Activated CD8-positive, alpha-beta memory T cell treated with anti-CD3 and anti-CD28 coated beads for 48 hours (primary cell): Measurements from ENCODE around the gene TTC33.

Experiments used
- DNase-seq, 3 experiments: peaks; one replicate each; pipeline ENCODE4 v3.0.0-alpha.2; 2020; ENCODE audit warnings: low read depth in 2 of 3, low spot score in 2 of 3

Gene TTC33

DNA sequence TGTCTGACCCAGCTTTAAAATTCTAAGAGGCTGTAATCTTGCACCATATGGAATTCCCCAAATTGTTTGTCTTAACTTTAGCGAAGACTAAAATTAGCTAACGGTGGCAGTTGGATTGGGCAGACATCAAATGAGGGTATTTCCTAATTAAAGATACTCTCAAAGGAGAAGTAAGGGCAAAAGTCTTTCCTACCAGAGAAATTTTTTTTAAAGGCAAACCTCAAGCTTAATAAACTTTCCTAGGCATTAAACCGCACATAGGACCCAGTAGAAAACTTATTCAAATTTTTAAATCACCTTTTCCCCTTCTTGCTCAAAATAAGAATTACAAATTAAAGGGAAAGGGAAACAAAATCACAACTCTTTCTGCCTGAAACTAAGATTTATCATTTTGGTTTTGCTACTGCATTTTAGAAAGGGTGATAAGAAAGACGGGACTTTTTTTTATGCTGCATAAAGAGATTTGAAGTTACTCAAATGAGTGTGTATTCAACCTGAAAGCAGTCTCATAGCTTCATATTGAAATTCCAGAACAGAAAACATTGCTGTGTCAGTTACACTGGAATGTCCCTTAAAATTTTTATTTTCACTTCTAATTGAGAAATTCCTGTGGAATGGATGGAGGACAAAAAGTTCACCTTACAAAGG lies 265.2 kb downstream of the TTC33 start:
- no peak for DNase-seq

- DNase-seq, result no peak
Measured at GRCh38 chr5:40489421-40489820, 266.3 kb downstream of the TTC33 start.

- DNase-seq, result peak in 2 of 3 experiments; percentile 17 to 28
Measured at GRCh38 chr5:40486437-40487275, 269.1 kb downstream of the TTC33 start.

DNA sequence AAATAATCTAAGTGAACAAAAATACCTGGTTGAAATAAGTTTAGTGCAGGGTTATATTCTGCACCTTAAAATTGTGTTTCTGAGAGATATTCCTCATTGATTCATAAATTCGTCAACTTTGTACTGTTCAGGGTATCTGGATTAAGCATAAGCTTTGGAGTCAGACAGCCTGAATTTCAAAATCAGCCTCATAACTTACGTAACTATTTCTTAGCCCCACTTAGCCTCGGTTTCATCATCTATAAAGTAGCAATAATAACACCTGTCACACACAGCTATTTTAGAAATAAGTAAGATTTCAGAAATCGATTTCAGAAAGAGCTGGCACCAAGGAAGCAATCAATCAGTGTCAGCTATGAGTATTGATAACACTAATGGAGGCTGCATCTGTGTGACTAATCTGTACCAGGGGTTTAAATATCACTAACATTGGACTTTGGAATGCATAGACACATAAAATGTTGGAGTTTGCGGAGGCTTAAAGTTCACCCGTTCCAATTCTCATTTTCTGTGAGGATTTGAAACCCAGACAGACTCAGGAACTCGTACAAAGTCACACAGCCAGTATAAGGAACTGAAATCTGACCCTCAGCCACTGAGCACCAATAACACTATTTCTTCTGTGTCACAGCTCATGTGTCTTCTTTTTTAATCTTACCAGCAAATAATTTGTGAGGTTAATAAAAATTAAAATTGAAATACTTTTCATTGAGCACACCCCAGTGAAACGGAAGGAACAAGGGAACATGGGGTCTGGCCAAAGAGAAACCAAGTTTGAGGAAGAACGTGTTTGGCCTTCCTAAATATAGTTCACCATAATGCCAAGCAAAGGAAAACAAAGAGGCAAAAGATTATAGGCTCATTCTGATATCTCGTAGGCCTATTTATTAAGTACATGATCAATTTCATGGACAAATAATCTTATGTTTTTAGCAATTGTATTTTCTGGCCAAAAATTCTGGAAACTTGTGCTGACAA lies 270.5 kb downstream of the TTC33 start:
- DNase-seq, result no peak

DNA sequence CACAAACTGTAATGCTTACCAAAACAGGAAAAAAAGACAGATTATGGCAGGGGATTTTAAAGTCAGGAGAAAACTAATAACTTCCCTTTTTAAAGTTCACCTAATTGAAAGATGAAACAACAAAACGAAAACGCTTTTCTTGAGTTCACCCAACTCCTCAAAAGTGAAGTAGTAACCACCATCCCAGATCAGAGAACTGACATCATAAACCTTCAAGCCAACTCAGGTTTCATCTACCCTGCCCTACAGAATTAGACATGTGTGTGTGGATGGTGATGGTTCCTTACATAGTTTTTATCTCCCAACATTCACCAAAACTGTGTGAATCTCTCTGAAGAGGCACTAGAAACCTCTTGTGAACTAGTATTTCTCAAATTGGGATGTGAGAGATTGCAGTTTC lies 271.3 kb downstream of the TTC33 start:
- no peak for DNase-seq

GRCh38 chr5:40483316-40483715 lies 272.4 kb downstream of the TTC33 start:
- no peak for DNase-seq

DNA sequence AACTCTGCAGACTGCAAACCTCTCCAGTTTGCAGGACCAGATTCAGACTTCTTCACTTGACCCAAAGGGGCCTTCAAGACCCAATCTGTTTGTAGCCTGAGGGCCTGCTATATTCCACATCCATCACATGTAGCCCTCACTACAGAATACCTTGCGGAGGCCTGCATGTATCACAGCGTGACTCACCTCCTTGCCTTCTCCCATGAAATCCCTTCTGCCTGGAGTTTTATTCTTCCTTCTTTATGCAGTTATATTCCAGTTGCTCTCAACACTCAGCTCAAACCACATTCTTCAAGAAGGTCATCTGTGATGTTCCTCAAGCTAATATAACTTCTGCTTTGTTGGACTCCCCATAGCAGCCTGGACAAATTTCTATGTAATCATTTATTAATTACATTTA lies 274.5 kb downstream of the TTC33 start:
- no peak for DNase-seq

GRCh38 chr5:40480392-40480791 lies 275.4 kb downstream of the TTC33 start:
- peak in 1 of 3 experiments; percentile 23 for DNase-seq

- no peak for DNase-seq
Measured at GRCh38 chr5:40479939-40480338, 275.8 kb downstream of the TTC33 start.

DNA sequence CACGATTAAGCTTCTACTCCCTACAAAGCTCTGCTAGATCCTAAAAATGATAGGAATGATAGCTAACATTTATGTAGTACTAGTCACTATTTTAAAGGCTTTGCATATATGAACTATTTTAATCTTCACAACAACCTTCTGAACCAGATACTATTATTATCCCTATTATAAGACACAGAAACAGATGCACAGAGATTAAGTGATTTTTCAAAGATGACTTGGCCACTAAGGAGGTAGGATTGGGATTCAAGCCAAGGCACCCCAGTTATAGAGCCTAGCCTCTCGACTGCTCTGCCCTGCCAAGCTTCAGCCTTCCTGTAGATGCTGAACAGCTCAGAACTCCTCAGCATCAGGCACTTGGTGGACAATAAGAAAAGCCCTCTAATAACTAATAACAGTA lies 277.0 kb downstream of the TTC33 start:
- DNase-seq, result no peak

DNA sequence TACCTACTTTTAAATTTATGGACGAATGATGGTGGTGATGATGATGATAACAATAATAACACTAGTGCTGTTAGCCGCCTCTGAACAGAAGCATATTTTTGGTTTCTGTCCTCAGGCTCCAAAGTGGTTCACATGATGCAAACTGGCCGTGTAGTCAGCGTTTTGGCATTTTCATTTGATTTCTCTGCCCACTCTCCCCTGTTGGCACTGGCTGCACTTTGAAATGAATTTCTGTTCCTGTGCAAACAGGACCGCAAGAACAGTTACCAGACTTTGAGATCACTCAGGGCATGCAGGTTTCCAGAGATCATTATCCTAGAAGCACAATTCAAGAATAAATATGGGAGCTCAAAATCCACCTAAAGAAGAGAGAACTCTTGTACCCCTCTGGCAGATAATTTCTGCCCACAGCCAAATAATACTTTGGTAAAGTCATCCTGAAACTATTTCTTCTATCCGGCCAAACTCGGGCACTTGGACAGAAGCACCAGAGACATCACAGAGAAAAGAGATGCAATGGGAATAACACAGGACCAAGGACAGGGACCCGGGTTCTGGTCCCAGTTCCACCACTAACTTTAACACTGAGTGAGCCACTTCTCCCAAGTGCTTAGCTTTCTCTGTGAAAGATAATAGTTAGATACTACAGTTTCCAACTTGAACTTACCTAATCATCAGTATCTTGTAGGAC lies 277.8 kb downstream of the TTC33 start:
- DNase-seq, result no peak

GRCh38 chr5:40475561-40475960 lies 280.2 kb downstream of the TTC33 start:
- no peak for DNase-seq

- DNase-seq, result no peak
Measured at GRCh38 chr5:40474250-40474649, 281.5 kb downstream of the TTC33 start.

- no peak for DNase-seq
Measured at GRCh38 chr5:40465416-40465815, 290.3 kb downstream of the TTC33 start.

GRCh38 chr5:40464511-40464910 lies 291.2 kb downstream of the TTC33 start:
- no peak for DNase-seq
